ENCODE results near the gene MAML2.

Gene MAML2

GRCh38 chr11:96178049-96178886, 164.7 kb downstream of the MAML2 start:
- no peak for DNase-seq

DNA sequence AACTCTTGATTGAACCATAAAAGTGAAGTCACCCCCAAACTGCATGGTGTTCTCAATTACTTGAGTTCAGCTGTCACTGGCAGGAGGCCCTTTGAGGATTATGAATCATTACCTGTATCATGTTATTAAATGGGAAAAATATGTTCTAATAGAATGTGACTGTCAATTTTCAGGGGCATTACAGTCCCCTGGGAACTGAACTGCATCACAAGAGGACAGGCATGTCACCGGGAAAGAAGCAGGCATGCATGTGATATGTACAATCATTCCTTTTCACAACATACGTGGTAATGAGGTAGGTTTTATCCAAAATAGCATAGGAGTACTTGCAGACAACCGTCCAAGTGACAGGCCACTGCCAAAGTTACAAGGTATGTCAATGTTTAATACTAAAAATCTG, 165.8 kb downstream of the MAML2 start:
- no peak for DNase-seq

DNA sequence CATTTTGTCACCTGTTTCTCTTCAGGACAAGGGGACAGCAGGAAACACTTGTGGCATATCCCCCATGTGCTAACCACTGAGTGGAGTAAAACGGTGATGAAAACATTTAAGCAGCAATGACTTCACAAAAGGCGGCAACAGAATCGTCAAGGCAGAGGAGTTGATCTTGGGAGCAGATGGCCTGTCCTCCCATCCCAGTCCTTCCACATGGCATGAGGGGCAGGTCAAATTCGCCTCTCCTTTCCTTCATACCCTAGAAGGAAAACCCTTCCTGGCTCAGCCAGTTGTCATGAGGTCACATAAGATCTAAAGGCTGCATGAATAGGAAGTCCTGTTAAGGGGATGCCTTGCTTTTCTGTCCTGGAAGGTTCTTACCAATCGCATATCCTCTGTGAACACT, 169.1 kb downstream of the MAML2 start:
- DNase-seq = no peak

DNA sequence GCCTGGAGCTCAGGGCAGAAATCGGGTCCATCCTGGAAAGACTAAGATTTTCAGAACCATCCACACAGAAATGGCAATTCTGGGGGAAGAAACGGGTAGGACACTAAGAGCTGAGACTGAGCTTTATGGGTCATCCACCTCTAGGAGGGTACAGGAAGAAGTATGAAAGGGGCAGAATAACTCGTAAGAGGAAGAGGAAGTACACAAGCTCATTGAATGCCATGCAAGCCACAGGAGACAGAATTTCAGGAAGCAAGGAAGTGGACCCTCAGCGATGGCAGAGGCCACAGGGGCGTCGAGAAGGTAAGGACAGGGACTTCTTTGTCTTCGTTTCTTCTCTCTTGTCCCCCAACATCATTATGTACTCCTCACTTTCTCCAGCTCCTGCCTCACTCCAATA, 169.6 kb downstream of the MAML2 start:
- no peak for DNase-seq

GRCh38 chr11:96172604-96173003, 170.4 kb downstream of the MAML2 start:
- DNase-seq = no peak

DNA sequence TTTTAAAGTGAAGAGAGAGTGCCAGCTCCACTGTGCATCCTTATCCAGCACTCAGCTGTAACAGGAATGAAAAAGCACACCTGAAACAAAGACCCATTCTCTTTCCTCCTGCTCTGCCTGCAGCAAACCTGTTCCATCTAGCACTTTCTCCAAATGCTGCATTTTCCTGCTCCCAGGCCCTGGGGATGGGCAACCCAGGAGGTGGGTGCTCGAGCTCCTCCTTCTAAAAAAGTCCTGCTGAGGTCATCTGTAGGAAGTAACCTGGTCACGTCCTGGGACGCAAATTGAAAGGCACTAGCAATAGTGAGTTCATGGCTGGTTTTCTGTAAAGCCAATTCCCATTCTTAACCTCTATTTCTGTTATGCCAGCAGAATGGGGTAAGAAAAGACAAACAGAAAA, 173.7 kb downstream of the MAML2 start:
- no peak for DNase-seq

- no peak for DNase-seq
Measured at GRCh38 chr11:96168623-96169022, 174.4 kb downstream of the MAML2 start.

GRCh38 chr11:96167787-96168186, 175.2 kb downstream of the MAML2 start:
- no peak for DNase-seq

GRCh38 chr11:96167203-96167758, 175.7 kb downstream of the MAML2 start:
- DNase-seq = no peak

DNA sequence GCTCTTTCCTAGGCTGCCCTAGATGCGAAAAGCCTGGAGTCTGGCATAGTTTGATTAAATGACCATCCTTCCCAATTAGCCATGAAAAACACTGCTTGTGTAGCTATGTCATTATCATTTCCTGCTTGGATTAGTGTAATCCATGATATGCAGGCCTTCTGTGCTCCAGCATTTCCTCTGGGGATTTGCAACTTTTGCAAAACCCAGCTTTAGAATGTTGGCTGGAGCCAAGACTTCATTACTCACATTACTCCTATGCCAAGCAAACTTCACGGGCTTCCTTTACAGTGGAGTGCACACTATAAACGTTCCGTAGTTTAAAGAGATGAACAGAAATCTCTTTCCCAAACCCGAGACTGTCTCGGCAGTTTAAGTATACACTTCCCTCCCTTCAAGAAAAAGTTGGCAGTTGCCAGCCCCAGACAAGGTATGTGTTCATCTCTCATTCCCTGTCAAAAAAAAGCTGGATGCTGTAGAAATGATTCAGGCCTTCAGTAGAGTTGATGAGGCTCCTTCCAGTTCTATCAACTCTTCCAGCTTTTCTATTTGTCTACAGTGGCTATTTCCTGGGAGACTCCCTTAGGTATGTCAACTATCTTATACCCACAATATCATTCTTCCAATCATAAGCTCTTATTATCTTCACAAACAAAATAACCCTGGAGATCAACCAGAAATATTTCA, 180.0 kb downstream of the MAML2 start:
- no peak for DNase-seq

- DNase-seq = no peak
Measured at GRCh38 chr11:96161307-96162089, 181.5 kb downstream of the MAML2 start.

GRCh38 chr11:96160732-96161306, 182.2 kb downstream of the MAML2 start:
- no peak for DNase-seq

GRCh38 chr11:96159968-96160367, 183.0 kb downstream of the MAML2 start:
- DNase-seq = no peak

DNA sequence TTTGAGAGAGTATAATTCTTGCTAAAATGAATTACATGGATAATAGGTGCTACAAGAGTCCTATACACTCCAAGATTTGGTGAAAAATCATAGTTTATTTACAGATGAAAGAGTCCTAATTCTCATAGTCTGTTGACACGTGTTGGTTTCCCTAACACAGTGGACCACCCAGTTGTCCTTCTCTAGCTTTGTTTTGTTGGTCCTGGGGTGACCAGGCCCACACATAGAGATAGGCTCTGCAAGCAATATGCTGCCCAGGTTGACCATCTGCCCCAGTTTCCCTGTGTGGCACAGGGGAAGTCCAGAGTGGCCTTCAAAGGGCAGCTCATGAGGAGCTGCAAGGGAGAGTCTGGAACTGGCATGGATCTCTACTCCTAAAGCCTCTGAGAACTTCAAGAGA, 184.9 kb downstream of the MAML2 start:
- DNase-seq = no peak

DNA sequence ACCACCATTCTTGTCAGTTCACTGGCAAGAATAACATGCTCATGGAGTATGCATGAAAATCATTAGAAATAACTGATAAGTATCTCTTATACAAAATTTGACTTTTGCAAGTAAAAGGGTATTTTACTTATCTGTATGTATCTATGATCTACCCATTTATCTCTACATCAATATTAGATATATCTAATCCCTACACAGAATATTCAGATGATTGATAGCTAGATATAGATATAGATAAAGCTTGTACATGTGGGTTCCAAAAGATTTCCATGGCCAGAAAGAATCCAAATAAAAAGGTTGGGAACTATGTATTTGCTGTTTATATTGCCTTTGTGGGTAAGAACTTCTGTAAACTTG, 185.5 kb downstream of the MAML2 start:
- DNase-seq = no peak

DNA sequence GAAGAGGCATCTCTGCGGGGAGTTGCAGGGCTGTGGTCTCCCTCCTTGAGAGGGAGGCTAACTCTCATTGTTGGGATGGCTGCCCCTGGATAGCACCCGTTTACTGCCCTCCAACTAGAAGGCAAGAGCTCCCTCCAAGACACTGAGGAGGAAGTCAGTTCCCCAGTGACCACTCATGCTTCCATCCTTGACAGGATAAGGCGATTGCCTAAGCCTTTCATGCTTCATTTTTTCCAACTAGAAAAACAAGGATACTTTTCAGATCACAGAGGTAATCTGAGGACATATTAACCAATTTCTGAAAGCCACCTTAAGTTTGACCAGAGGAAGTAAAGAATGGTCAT, 186.6 kb downstream of the MAML2 start:
- DNase-seq = no peak

DNA sequence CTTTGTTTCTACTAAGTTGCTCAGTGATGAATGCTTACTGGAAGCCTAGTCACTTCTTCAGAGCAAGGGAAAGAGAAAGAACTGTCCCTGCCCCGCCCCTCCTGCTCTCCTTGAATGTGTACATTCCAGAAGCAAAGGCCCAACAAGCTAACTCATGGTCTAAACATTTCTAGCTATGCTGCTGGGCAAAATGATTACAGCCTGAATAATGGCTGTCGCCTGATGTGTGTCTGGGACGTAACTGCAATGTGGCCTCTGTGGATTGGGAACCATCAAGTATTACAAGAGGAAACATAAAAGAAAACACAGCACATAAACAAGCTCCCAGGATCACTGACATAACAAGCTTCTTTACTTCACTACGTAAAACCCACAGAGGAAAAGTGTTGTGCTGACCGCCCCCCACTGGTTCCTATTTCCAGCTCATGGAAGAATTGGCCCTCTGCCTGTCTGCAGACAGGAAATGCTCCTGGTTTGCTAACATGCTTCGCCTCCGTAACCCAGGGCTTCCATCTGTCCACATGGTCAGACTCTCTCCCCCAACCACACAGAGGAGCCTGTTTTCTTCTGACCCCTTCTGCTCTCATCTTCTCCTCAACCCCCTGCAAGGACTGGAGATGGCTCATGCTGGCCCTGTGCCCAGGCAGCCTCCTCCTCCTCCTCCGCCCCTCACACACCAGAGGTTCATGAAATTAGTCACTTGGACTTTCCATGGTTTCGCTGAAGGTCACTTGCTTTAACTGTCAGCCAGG, 187.2 kb downstream of the MAML2 start:
- DNase-seq = no peak

DNA sequence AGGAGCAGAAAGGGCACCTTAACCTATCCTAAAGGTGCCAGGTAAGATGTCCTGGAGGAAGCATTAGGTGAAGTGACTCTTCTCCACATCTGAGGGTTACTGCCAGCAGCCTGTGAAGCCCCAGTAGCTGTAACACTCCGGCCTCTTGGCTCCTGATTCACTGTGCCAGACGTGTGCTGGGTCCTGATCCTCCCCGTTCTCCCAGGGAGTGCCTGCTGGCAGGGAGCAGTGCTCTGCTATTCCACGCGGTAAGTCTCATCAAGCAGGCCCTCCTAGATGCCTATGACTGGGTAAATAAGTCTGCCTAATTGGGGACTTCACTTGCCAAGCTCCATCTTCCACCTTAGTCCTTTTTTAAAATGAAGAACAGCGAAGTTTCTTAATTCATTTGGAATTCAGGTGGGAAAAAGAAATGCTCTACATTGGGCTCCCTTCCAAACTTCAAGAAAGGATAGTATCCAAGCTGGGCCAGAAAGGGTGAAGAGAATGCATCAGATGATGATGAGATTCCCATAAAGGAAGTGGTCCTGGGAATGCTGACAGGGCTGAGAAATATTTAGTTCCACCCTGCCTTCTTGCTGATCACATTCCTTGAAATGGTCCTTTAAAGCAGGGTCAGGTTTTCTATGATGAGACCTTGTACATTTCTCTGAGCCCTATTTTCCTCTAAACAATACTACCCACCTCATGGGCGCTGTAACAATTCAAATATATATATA, 188.0 kb downstream of the MAML2 start:
- DNase-seq = no peak

GRCh38 chr11:96152623-96153022, 190.4 kb downstream of the MAML2 start:
- DNase-seq = no peak

DNA sequence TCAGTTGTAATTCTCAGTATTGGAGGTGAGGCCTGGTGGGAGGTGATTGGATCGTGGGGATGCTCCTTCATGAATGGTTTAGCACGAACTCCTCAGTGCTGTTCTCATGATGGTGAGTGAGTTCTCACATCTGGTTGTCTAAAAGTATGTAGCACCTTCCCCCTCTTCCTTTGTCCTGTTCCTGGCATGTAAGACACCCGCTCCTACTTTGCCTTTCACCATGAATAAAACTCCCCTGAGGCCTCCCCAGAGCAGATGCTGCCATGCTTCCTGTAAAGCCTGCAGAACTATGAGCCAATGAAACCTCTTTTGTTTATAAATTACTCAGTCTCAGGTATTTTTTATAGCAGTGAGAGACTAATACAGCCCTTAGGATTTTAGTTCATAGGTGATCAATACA, 191.5 kb downstream of the MAML2 start:
- DNase-seq = no peak

DNA sequence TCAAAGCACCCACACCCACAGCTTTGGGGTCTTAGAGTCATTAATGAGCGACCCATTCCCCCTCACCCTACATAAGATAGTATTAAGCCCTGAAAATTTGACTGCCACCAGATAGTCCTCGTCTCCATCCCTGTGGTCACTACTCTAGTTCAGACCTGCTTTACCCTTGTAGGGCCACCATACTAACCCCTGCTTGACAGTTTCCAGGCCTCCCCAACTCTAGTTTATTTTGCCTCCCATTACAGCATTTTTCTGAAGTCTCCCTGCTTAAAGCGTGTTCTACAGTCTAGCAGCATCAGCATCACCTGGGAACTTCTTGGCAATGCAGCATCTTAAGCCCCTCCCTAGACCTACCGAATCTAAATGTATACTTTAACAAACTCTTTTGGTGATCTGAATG, 192.4 kb downstream of the MAML2 start:
- no peak for DNase-seq
